ENCODE data around the gene RTEL1.

The RTEL1 gene

GRCh38 chr20:63617876-63618265 is 40.2 kb upstream of the RTEL1 start (continued):
- no peak for TF ChIP-seq SCRT2 (tag by site-specific recombination; IDR thresholded peaks at IDR 0.05)
- no peak for TF ChIP-seq ZNF133 (tag by site-specific recombination; IDR thresholded peaks at IDR 0.05)
- TF ChIP-seq ZNF623 (tag by site-specific recombination; IDR thresholded peaks at IDR 0.05), result no peak
- TF ChIP-seq ZNF561 (tag by site-specific recombination; IDR thresholded peaks at IDR 0.05; ENCODE audit: borderline replicate concordance), result no peak
- TF ChIP-seq ZNF792 (tag by site-specific recombination; IDR thresholded peaks at IDR 0.05), result no peak
- no peak for TF ChIP-seq INSM2 (tag by site-specific recombination; IDR thresholded peaks at IDR 0.05)

DNA sequence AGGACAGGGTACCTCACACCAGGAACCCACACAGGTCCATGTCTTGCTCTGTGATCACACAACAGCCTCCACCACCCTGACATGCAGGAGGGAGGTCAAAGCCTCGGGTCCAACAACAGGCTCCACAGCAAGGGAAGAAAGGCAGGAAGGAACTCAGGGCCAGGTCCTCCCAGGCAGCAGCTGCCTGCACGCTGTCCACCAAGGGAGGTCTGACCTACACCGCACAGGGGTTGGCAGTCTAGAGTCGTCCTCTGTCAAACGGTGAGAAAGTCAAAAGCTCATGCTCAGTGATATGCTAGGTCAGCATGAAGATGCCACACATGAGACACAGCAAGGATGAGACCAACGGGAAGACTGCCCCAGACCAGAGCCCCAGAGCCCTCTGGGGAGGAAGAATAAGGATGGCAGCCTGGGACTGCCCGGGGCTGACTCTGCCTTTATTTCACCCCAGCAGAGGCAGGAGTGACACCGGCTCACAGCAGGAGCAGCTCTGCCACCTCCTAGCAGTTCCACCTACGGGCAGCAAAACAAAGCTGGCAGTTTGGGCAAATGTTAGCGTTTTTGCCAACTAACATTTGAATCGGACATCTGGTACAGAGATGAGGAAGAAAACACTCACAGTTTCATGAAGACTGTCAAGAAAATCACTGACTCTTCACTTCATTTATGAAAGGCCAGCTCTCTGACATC is 39.7 kb upstream of the RTEL1 start:
- peaks cover 6 to 52% of the 10 kb centered on the region in 2 experiments; a peak in 2 of 3 replicates for H3K36me3 ChIP-seq (ENCODE audit: control insufficient read depth in 2 of 2, insufficient read depth in 1 of 2, low read length in 2 of 2)
- ChIA-PET POLR2A (interaction anchor here (1.0 to 1.9 kb wide), 2 partner anchors 9 to 45 kb away, joined by 3 to 6 read pairs; partner anchors contain the start of genes GMEB2 and HELZ2), CTCF (interaction anchor here (0.6 to 1.1 kb wide), 2 partner anchors 32 to 608 kb away, joined by 3 read pairs; no protein-coding TSS in a partner anchor)
- no peak overlapping the region for H3K27ac ChIP-seq (ENCODE audit: extremely low read depth, low read depth, low read length)
- H3K9me3 ChIP-seq (ENCODE audit: control insufficient read depth, insufficient read depth, low read depth, low read length), result no peaks in the 10 kb centered on the region
- no peaks in the 10 kb centered on the region for H3K4me1 ChIP-seq (ENCODE audit: control insufficient read depth, insufficient read depth, low read length)
- TF ChIP-seq HOXC10 (CRISPR knock-in tag; IDR thresholded peaks at IDR 0.05) (no peak), ZNF175 (tag by site-specific recombination; IDR thresholded peaks at IDR 0.05) (no peak), INSM2 (tag by site-specific recombination; IDR thresholded peaks at IDR 0.05) (no peak), ZBTB26 (tag by site-specific recombination; optimal IDR thresholded peaks at IDR 0.05) (no peak), HOXA7 (CRISPR knock-in tag; IDR thresholded peaks at IDR 0.05; ENCODE audit: borderline replicate concordance) (no peak)
- no peak overlapping the region for H3K4me3 ChIP-seq (ENCODE audit: low read depth, low read length)

DNA sequence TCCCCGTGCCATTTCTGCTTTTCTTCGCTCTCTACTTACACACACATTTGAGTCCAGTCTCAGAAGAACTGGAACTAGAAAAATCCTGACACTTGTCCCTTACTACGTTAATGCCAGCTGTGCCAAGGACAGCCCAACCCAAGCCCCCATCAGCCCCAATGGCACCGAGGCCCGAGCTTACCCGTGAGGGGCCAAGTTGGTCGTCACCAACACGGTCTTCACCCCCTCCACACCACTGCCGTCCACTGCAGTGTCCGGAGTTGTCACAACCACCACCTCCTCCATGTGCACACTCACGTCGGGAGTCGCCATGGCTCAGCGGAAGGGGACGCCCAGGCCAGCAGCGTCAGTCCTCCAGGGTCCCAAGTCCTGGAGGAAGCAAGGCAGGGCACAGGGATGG is 39.0 kb upstream of the RTEL1 start:
- CTCF ChIA-PET, result interaction anchor here (0.6 to 1.1 kb wide), 2 partner anchors 31 to 608 kb away, joined by 3 read pairs; no protein-coding TSS in a partner anchor
- Histone ChIP-seq H3K36me3 (ENCODE audit: control insufficient read depth in 2 of 2, insufficient read depth in 1 of 2, low read length in 2 of 2) (peaks cover 6 to 49% of the 10 kb centered on the region in 2 experiments; a peak in 2 of 3 replicates), H3K4me1 (ENCODE audit: control insufficient read depth, insufficient read depth, low read length) (no peaks in the 10 kb centered on the region), H3K4me3 (ENCODE audit: low read depth, low read length) (no peak overlapping the region), H3K27ac (ENCODE audit: extremely low read depth, low read depth, low read length) (no peak overlapping the region), H3K9me3 (ENCODE audit: control insufficient read depth, insufficient read depth, low read depth, low read length) (no peaks in the 10 kb centered on the region)
- TF ChIP-seq ZNF175 (tag by site-specific recombination; IDR thresholded peaks at IDR 0.05), result no peak
- TF ChIP-seq ZBTB11 (tag by site-specific recombination; conservative IDR thresholded peaks at IDR 0.05; ENCODE audit: low read depth), result no peak
- TF ChIP-seq TRIM28 (IDR thresholded peaks at IDR 0.05; ENCODE audit: borderline replicate concordance, low read length), result no peak
- POLR2A ChIA-PET, result interaction anchor here (1.9 kb wide), 1 partner anchor 8 kb away, joined by 6 read pairs; the partner anchor contains the start of gene GMEB2

Data from HEK293 (cell line).